CD14-positive monocyte (primary cell): ENCODE results near the gene PRR22. TPM values are rescaled to one million over a fixed set of nuclear protein-coding genes. Genes with fewer than 3 reads are reported as not detected.

ENCODE experiments used
- DNase-seq, 3 donors: peaks; one replicate each; pipeline ENCODE4 v3.0.0-alpha.2; 2011 to 2022
- H2AFZ ChIP-seq: 2 replicates; pipeline ENCODE4 v1.6.0; 2012; ENCODE audit warnings: mild to moderate bottlenecking, low read depth, low read length, inconsistent platforms; ENCODE audit not compliant: insufficient read depth, poor library complexity, severe bottlenecking
- H3K27ac ChIP-seq, 2 donors: 1 replicate in 1 of 2; 2 replicates in 1 of 2; pipeline ENCODE4 v1.5.1; 2012 to 2013; ENCODE audit warnings: low read length in 2 of 2, control low read depth in 1 of 2, inconsistent platforms in 1 of 2, low read depth in 1 of 2, mild to moderate bottlenecking in 1 of 2
- H3K27me3 ChIP-seq, 2 donors: one replicate each; pipeline versions ENCODE4 v1.6.0 to v1.6.1; 2011 to 2013; ENCODE audit warnings: low read length in 2 of 2; ENCODE audit not compliant: control insufficient read depth in 2 of 2, insufficient read depth in 2 of 2
- H3K36me3 ChIP-seq, 2 donors: replicated peaks in 1 of 2; 1 replicate in 1 of 2; 2 replicates in 1 of 2; pipeline versions ENCODE4 v1.5.1 to v1.6.1; 2012 to 2013; ENCODE audit warnings: low read length in 2 of 2, control low read depth in 1 of 2, inconsistent platforms in 1 of 2, mild to moderate bottlenecking in 1 of 2; ENCODE audit not compliant: insufficient read depth in 2 of 2, control insufficient read depth in 1 of 2
- H3K4me1 ChIP-seq, 2 donors: 1 replicate in 1 of 2; 2 replicates in 1 of 2; pipeline versions ENCODE4 v1.5.1 to v1.6.1; 2012 to 2013; ENCODE audit warnings: low read length in 2 of 2, control low read depth in 1 of 2, inconsistent platforms in 1 of 2, mild to moderate bottlenecking in 1 of 2, moderate library complexity in 1 of 2; ENCODE audit not compliant: insufficient read depth in 2 of 2, control insufficient read depth in 1 of 2
- H3K4me2 ChIP-seq: replicated peaks from 2 replicates; pipeline ENCODE3; 2012; ENCODE audit warnings: low read length, moderate library complexity, mild to moderate bottlenecking; ENCODE audit not compliant: poor library complexity, severe bottlenecking; ENCODE audit errors: extremely low read depth
- H3K4me3 ChIP-seq, 3 experiments: fragments of 200-600 bp in 1 of 3; sonication (generic) in 1 of 3; replicated peaks in 1 of 3; 1 replicate in 2 of 3; 2 replicates in 1 of 3; pipeline ENCODE4 v1.5.1; 2011 to 2013; ENCODE audit warnings: low read length in 3 of 3, mild to moderate bottlenecking in 3 of 3, control low read depth in 2 of 3, low read depth in 2 of 3, inconsistent platforms in 1 of 3, moderate library complexity in 1 of 3
- H3K79me2 ChIP-seq: 2 replicates; pipeline ENCODE4 v1.6.0; 2012; ENCODE audit warnings: mild to moderate bottlenecking, control low read depth, inconsistent platforms, low read length, moderate library complexity; ENCODE audit not compliant: insufficient read depth
- H3K9ac ChIP-seq: 2 replicates; pipeline ENCODE4 v1.6.0; 2017; ENCODE audit warnings: low read length, mild to moderate bottlenecking; ENCODE audit not compliant: insufficient read depth, poor library complexity, severe bottlenecking
- H3K9me3 ChIP-seq, 2 donors: replicated peaks in 1 of 2; 1 replicate in 1 of 2; 2 replicates in 1 of 2; pipeline versions ENCODE4 v1.5.1 to v1.6.1; 2012 to 2013; ENCODE audit warnings: low read length in 2 of 2, control low read depth in 1 of 2; ENCODE audit not compliant: control insufficient read depth in 1 of 2, insufficient read depth in 1 of 2
- H4K20me1 ChIP-seq: 2 replicates; pipeline ENCODE4 v1.6.0; 2012; ENCODE audit warnings: mild to moderate bottlenecking, low read length, control low read depth, moderate library complexity; ENCODE audit not compliant: insufficient read depth
- H3K27ac Mint-ChIP-seq, 7 donors: one replicate each; pipeline ENCODE4 v1.8.0; 2020; ENCODE audit warnings: mild to moderate bottlenecking in 7 of 7, mixed read lengths in 7 of 7, moderate library complexity in 6 of 7, inconsistent platforms in 2 of 7
- H3K27me3 Mint-ChIP-seq, 3 donors: one replicate each; pipeline ENCODE4 v1.8.0; 2021 to 2022; ENCODE audit warnings: low read depth in 3 of 3, mild to moderate bottlenecking in 3 of 3, mixed read lengths in 3 of 3, moderate library complexity in 3 of 3, inconsistent platforms in 1 of 3
- H3K36me3 Mint-ChIP-seq, 2 donors: one replicate each; pipeline ENCODE4 v1.8.0; 2020; ENCODE audit warnings: mixed read lengths in 2 of 2, inconsistent platforms in 1 of 2, mild to moderate bottlenecking in 1 of 2
- H3K4me1 Mint-ChIP-seq: one replicate; pipeline ENCODE4 v1.8.0; 2020; ENCODE audit warnings: mild to moderate bottlenecking, mixed read lengths
- H3K4me3 Mint-ChIP-seq, 2 donors: one replicate each; pipeline ENCODE4 v1.8.0; 2020; ENCODE audit warnings: mild to moderate bottlenecking in 2 of 2, mixed read lengths in 2 of 2, moderate library complexity in 1 of 2
- H3K9me3 Mint-ChIP-seq, 7 donors: one replicate each; pipeline ENCODE4 v1.8.0; 2020 to 2022; ENCODE audit warnings: mixed read lengths in 7 of 7, mild to moderate bottlenecking in 6 of 7, moderate library complexity in 6 of 7, inconsistent platforms in 2 of 7
- WGBS: methylation state at CpG from one replicate; pipeline ENCODE4 v1.1.5; 2013; ENCODE audit warnings: missing lambda C conversion rate; ENCODE audit not compliant: insufficient coverage; 5-methylcytosine and 5-hydroxymethylcytosine counted together
- intact Hi-C, 2 donors: fragments of 100-400 bp; cut with micrococcal nuclease; formaldehyde crosslinking; loops; one replicate each; pipeline versions ENCODE4 v1.15.0 to v1.15.1; 2023
- polyA plus RNA-seq, 3 donors: library from polyadenylated mRNA; depleted of rRNA in 1 of 3; unstranded in 2 of 3; stranded (reverse) in 1 of 3; fragments of 300-500 nt in 2 of 3; fragments of >200 nt in 1 of 3; fragmentation: Illumina TruSeq in 2 of 3; gene quantifications; 1 replicate in 2 of 3; 2 replicates in 1 of 3; pipeline ENCODE4 v1.2.3, GENCODE V29; 2012 to 2021
- TF ChIP-seq, protein P1 (sequence below): fragments of 200-600 bp; IDR thresholded peaks from one replicate; pipeline ENCODE4 v1.8.0; 2022; ENCODE audit warnings: antibody characterized with exemption, mild to moderate bottlenecking

PRR22 gene
- polyA plus RNA-seq, 3 donors, result 0.15 to 1.6 TPM; not detected in 1

DNA sequence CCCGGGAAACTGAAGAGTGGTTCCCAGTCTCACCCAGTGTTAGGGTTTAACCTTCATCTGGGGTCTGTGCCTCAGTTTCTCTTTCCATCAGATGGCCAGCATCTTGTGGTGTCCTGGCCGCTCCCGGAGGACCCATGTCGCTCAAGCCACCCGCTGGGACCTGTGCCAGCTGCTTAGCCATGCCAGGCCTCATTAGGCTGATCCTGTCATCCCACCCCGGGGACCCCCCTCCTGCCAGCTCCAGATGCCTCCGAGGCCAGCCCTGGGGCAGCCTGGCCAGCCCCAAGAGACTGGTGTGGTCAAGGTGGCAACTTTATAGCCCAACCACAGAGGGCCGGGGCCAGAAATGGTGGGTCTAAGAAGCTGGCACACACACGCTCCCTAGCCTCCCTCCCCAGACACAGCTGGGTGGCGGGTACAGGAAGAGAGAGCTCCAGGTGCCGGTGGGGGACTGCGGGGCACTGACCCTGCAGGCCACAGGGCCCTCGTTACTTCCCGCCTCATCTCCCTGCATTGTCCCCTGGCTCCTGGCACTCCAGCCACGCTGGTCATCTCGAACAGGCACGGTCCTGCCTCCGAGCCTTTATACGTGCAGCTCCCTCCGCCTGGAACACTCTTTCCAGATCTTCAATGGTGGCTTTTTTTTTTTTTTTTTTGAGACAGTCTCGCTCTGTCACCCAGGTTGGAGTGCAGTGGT is 23.7 kb upstream of the PRR22 start:
- H3K4me2 ChIP-seq, result no peak overlapping the region
- H3K36me3 Mint-ChIP-seq, result peaks cover 0 to 6% of the 10 kb centered on the region in 2 donors
- H3K9me3 Mint-ChIP-seq, result peaks cover 0 to 20% (median 13%) of the 10 kb centered on the region in 7 donors
- TF ChIP-seq, protein P1, sequence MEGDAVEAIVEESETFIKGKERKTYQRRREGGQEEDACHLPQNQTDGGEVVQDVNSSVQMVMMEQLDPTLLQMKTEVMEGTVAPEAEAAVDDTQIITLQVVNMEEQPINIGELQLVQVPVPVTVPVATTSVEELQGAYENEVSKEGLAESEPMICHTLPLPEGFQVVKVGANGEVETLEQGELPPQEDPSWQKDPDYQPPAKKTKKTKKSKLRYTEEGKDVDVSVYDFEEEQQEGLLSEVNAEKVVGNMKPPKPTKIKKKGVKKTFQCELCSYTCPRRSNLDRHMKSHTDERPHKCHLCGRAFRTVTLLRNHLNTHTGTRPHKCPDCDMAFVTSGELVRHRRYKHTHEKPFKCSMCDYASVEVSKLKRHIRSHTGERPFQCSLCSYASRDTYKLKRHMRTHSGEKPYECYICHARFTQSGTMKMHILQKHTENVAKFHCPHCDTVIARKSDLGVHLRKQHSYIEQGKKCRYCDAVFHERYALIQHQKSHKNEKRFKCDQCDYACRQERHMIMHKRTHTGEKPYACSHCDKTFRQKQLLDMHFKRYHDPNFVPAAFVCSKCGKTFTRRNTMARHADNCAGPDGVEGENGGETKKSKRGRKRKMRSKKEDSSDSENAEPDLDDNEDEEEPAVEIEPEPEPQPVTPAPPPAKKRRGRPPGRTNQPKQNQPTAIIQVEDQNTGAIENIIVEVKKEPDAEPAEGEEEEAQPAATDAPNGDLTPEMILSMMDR, result no peak
- no peak overlapping the region for H3K27ac ChIP-seq
- DNase-seq, result no peak
- intact Hi-C loops, result loop anchor here in 1 of 2 donors (5.0 to 10.0 kb wide), 2 partner anchors 84 to 217 kb away; no protein-coding TSS in a partner anchor
- H3K27me3 ChIP-seq, result peaks cover 10 to 34% of the 10 kb centered on the region in 2 donors
- WGBS, result 85% methylated on average over 12 of the region's 21 CpGs
- no peaks in the 10 kb centered on the region for H3K79me2 ChIP-seq
- H3K4me1 Mint-ChIP-seq, result peaks cover 19% of the 10 kb centered on the region
- H3K4me1 ChIP-seq, result peaks cover 14% of the 10 kb centered on the region in 2 donors
- no peak overlapping the region for H3K4me3 Mint-ChIP-seq
- H3K9ac ChIP-seq, result no peak overlapping the region
- peaks cover 32 to 43% (median 42%) of the 10 kb centered on the region in 3 donors for H3K27me3 Mint-ChIP-seq
- H3K36me3 ChIP-seq, result no peaks in the 10 kb centered on the region
- H3K27ac Mint-ChIP-seq, result no peak overlapping the region
- no peak overlapping the region for H3K4me3 ChIP-seq
- no peaks in the 10 kb centered on the region for H4K20me1 ChIP-seq
- peaks cover 10 to 17% of the 10 kb centered on the region in 2 donors for H3K9me3 ChIP-seq
- no peak overlapping the region for H2AFZ ChIP-seq

DNA sequence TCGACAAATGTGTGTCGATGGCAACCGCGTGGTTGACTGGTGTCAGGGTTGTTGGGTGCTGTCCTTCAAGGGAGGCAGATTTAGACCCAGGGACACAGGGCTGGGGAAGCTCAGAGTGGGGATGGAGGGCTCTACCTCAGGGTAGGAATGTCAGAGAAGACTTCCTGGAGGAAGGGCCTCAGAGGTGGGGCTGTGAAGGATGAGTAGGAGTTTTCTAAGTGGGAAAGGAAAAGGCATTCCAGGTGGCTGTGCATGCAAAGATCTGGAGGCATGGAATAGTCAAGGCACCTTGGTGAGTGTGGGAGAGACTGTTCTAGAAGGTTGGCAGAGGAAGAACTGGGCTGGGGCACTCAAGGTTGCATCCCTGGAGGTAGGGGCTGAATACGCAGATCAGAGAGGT is 22.4 kb upstream of the PRR22 start:
- peaks cover 0 to 22% (median 13%) of the 10 kb centered on the region in 7 donors for H3K9me3 Mint-ChIP-seq
- Histone ChIP-seq H3K4me3 (no peak overlapping the region), H3K9me3 (peaks cover 10 to 17% of the 10 kb centered on the region in 2 donors), H3K79me2 (no peaks in the 10 kb centered on the region), H3K4me2 (no peak overlapping the region), H3K9ac (no peak overlapping the region), H3K27ac (no peak overlapping the region), H4K20me1 (no peaks in the 10 kb centered on the region), H3K4me1 (peaks cover 15 to 16% of the 10 kb centered on the region in 2 donors), H2AFZ (no peak overlapping the region), H3K36me3 (no peaks in the 10 kb centered on the region), H3K27me3 (peaks cover 10 to 48% of the 10 kb centered on the region in 2 donors)
- H3K4me1 Mint-ChIP-seq, result peaks cover 22% of the 10 kb centered on the region
- peak overlapping the region in 1 of 2 donors; percentile 21 for H3K4me3 Mint-ChIP-seq
- TF ChIP-seq, protein P1, result no peak
- H3K36me3 Mint-ChIP-seq, result peaks cover 0 to 6% of the 10 kb centered on the region in 2 donors
- peak overlapping the region in 1 of 7 donors; percentile 69 for H3K27ac Mint-ChIP-seq
- peaks cover 44 to 57% (median 55%) of the 10 kb centered on the region in 3 donors for H3K27me3 Mint-ChIP-seq
- WGBS, result 100% methylated on average over 1 of the region's 5 CpGs
- DNase-seq, result no peak
- intact Hi-C loops, result loop anchor here in 1 of 2 donors (5.0 to 10.0 kb wide), 2 partner anchors 85 to 218 kb away; no protein-coding TSS in a partner anchor
